DND-41 (cell line): Measurements from ENCODE around the gene ECPAS.

Experiments used
- CTCF ChIP-seq: IDR thresholded peaks from 2 replicates; pipeline ENCODE4 v1.5.1; 2012; ENCODE audit warnings: borderline replicate concordance, low read length, moderate library complexity, mild to moderate bottlenecking; ENCODE audit not compliant: poor library complexity, severe bottlenecking; ENCODE audit errors: extremely low read depth
- EZH2 ChIP-seq: IDR thresholded peaks from 3 replicates; pipeline ENCODE4 v1.6.1; 2012; ENCODE audit warnings: borderline replicate concordance, low read depth, mild to moderate bottlenecking, moderate library complexity, low read length, inconsistent platforms; ENCODE audit not compliant: severe bottlenecking

GRCh38 chr9:111349766-111350165 is 134.4 kb downstream of the ECPAS start:
- TF ChIP-seq CTCF: no peak
- no peak for TF ChIP-seq EZH2
